Upper lobe of right lung (tissue), 1 donor: ENCODE measurements around the gene RASSF5. TPM values are rescaled to one million over a fixed set of nuclear protein-coding genes. Genes with fewer than 3 reads are reported as not detected.

ENCODE experiments used
- ATAC-seq: fragments of 200-7000 bp; cut with Tn5 transposase; one replicate; pipeline ENCODE4 v1.9.1; 2020; ENCODE audit warnings: mild to moderate bottlenecking, moderate library complexity
- DNase-seq: peaks from one replicate; pipeline ENCODE4 v3.0.0-alpha.2; 2020
- H3K27ac ChIP-seq: fragments of 200-600 bp; one replicate; pipeline ENCODE4 v1.8.0; 2022
- H3K27me3 ChIP-seq: fragments of 200-600 bp; one replicate; pipeline ENCODE4 v1.8.0; 2022; ENCODE audit warnings: mild to moderate bottlenecking
- H3K36me3 ChIP-seq: fragments of 200-600 bp; one replicate; pipeline ENCODE4 v1.8.0; 2022
- H3K4me1 ChIP-seq: fragments of 200-600 bp; one replicate; pipeline ENCODE4 v1.8.0; 2022
- H3K4me3 ChIP-seq: fragments of 200-600 bp; one replicate; pipeline ENCODE4 v1.8.0; 2022; ENCODE audit warnings: mild to moderate bottlenecking
- H3K9me3 ChIP-seq: fragments of 200-600 bp; one replicate; pipeline ENCODE4 v1.8.0; 2022
- CTCF ChIP-seq: fragments of 200-600 bp; IDR thresholded peaks from one replicate; pipeline ENCODE4 v1.8.0; 2022; ENCODE audit warnings: antibody characterized with exemption
- intact Hi-C: fragments of 100-400 bp; cut with DNase I; formaldehyde crosslinking; loops from one replicate; pipeline ENCODE4 v1.11.0; 2022
- total RNA-seq: library from RNA; stranded (reverse); fragmentation: NEBNext Ultra II Directional; extraction: Animal tissue kit (Norgen Biotek cat#: 25700); gene quantifications from one replicate; pipeline ENCODE4 v1.2.1, GENCODE V29; 2021
- donor health status: DM: no; HTN: yes; CAD: no; lungs with severe emphysema.

RASSF5 gene
- total RNA-seq, 1 donor from 2014 or later: 37.6 TPM

GRCh38 chr1:206535853-206536188 is 28.5 kb downstream of the RASSF5 start:
- no peaks in the 10 kb centered on the region for H3K9me3 ChIP-seq
- intact Hi-C loops: no loop called here
- H3K27ac ChIP-seq: no peak overlapping the region
- DNase-seq (no peak), ATAC-seq (no peak)
- H3K36me3 ChIP-seq: no peaks in the 10 kb centered on the region
- no peak for TF ChIP-seq CTCF
- H3K27me3 ChIP-seq: no peaks in the 10 kb centered on the region
- no peak overlapping the region for H3K4me3 ChIP-seq
- H3K4me1 ChIP-seq: peaks cover 17% of the 10 kb centered on the region

GRCh38 chr1:206537141-206537540 is 29.8 kb downstream of the RASSF5 start:
- no peak for TF ChIP-seq CTCF
- Histone ChIP-seq H3K9me3 (no peaks in the 10 kb centered on the region), H3K27me3 (no peaks in the 10 kb centered on the region), H3K4me1 (peaks cover 21% of the 10 kb centered on the region), H3K36me3 (no peaks in the 10 kb centered on the region), H3K27ac (no peak overlapping the region), H3K4me3 (no peak overlapping the region)
- no peak for DNase-seq
- no peak for ATAC-seq
- intact Hi-C loops: no loop called here

- DNase-seq (no peak), ATAC-seq (no peak)
- intact Hi-C loops: no loop called here
- no peaks in the 10 kb centered on the region for H3K27me3 ChIP-seq
- H3K4me3 ChIP-seq: no peak overlapping the region
- H3K9me3 ChIP-seq: no peaks in the 10 kb centered on the region
- no peaks in the 10 kb centered on the region for H3K36me3 ChIP-seq
- no peak overlapping the region for H3K27ac ChIP-seq
- no peak for TF ChIP-seq CTCF
- peaks cover 21% of the 10 kb centered on the region for H3K4me1 ChIP-seq
Measured at GRCh38 chr1:206538086-206538770, 30.9 kb downstream of the RASSF5 start.

GRCh38 chr1:206538901-206539640 is 31.7 kb downstream of the RASSF5 start:
- DNase-seq (no peak), ATAC-seq (no peak)
- Histone ChIP-seq H3K4me3 (no peak overlapping the region), H3K36me3 (no peaks in the 10 kb centered on the region), H3K27ac (no peak overlapping the region), H3K27me3 (no peaks in the 10 kb centered on the region), H3K4me1 (peaks cover 21% of the 10 kb centered on the region), H3K9me3 (no peaks in the 10 kb centered on the region)
- intact Hi-C loops: no loop called here
- no peak for TF ChIP-seq CTCF

- Histone ChIP-seq H3K9me3 (no peaks in the 10 kb centered on the region), H3K4me1 (peaks cover 21% of the 10 kb centered on the region), H3K27me3 (no peaks in the 10 kb centered on the region), H3K4me3 (no peak overlapping the region), H3K27ac (peak overlapping the region; percentile 78), H3K36me3 (no peaks in the 10 kb centered on the region)
- peak; percentile 89 for DNase-seq
- intact Hi-C loops: no loop called here
- ATAC-seq: peak; percentile 94
- no peak for TF ChIP-seq CTCF
Measured at GRCh38 chr1:206540044-206540780, 32.9 kb downstream of the RASSF5 start.
